ENCODE data around the gene DNAJB12.

GRCh38 chr10:72349438-72349837 is 5.3 kb downstream of the DNAJB12 start:
- TF ChIP-seq CTCF (optimal IDR thresholded peaks at IDR 0.05 in 1 of 3, IDR thresholded peaks at IDR 0.05 in 1 of 3, conservative IDR thresholded peaks at IDR 0.05 in 1 of 3; ENCODE audit: extremely low read depth in 1 of 3, insufficient read depth in 2 of 3, low read length in 3 of 3) (no peak), EZH2 (IDR thresholded peaks at IDR 0.05; ENCODE audit: low read length) (no peak)

Measured in keratinocyte (primary cell).